ENCODE results near the gene ZNF714. TPM values are rescaled to one million over a fixed set of nuclear protein-coding genes. Genes with fewer than 3 reads are reported as not detected.

ZNF714 gene
- total and polyA plus RNA-seq, 2 of the 8 experiments (the other 6 are each of a cell fraction or from before 2014, with no cell fraction given) = 16.4 to 74.2 TPM

GRCh38 chr19:21143854-21144253 is 61.9 kb downstream of the ZNF714 start (continued):
- no peak for TF ChIP-seq USF2 (IDR thresholded peaks at IDR 0.05; ENCODE audit: low read length)
- no peak for TF ChIP-seq HDAC6 (IDR thresholded peaks at IDR 0.05; ENCODE audit: low read depth, low read length)
- TF ChIP-seq POLR2AphosphoS5 (IDR thresholded peaks at IDR 0.05; ENCODE audit: low read depth, low read length) = no peak
